Measurements from ENCODE around the gene PAH.
A peak's percentile ranks its signal among the peaks of the same experiment; 100 is the strongest.

PAH gene

DNA sequence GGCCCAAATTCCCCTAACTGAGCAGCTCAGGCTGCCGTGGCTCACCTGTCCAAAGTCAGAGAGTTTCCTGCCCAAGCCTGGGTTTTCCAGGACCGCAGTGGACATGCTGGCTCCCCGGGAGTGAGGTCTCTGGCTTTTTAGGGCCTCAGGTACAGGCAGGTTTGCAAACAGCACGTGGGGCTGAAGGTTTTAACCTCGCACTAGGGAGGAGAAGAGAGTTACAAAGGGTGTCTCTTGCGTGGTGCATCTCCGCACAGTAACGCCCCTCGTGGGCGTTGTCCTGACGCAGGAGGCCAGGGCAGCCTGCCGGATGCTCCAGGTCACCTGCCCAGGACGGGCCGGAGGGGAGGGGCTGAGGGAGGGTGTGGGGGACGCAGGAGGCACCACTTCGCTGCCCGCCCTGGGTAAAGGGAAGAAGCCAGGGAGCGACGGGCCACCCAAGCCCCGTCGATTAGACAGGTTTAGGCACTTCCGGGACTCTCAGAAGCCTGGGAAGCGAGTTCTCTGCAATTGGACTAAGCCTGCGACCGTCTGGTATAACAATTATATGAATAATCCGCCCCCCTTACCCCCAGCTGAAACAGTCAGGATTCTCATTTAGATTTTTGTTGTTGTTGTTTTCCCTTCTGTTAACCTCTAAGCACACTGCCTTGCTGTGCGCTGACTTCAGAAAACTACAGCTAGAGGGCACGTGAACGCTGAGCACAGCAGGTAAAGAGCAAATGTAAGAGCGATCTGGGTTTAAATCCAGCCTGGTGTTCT, at the start of gene PAH:
Gene PAH, minus strand, starts transcription at position 219 of the 762 bp plus-strand sequence. Its CDS starts 114 bp downstream, at position 105.
- no peak within 1 kb of the TSS for H3K27ac Mint-ChIP-seq
- no peaks in the 10 kb centered on the region for H3K9me3 Mint-ChIP-seq
- peak within 1 kb of the TSS; percentile 53 for H3K4me3 Mint-ChIP-seq
- peaks cover 29% of the 10 kb centered on the region for H3K27me3 Mint-ChIP-seq (ENCODE audit: low read depth)
- H3K36me3 Mint-ChIP-seq (ENCODE audit: low read depth): no peaks in the 10 kb centered on the region
- H3K4me1 Mint-ChIP-seq (ENCODE audit: low read depth): peaks cover 5% of the 10 kb centered on the region

GRCh38 chr12:102966200-102966863, 49.3 kb upstream of the PAH start:
- Mint-ChIP-seq H3K4me3 (no peak overlapping the region), H3K27me3 (ENCODE audit: low read depth) (peaks cover 82% of the 10 kb centered on the region), H3K9me3 (peaks cover 9% of the 10 kb centered on the region), H3K4me1 (ENCODE audit: low read depth) (peaks cover 12% of the 10 kb centered on the region), H3K36me3 (ENCODE audit: low read depth) (peaks cover 6% of the 10 kb centered on the region), H3K27ac (no peak overlapping the region)

DNA sequence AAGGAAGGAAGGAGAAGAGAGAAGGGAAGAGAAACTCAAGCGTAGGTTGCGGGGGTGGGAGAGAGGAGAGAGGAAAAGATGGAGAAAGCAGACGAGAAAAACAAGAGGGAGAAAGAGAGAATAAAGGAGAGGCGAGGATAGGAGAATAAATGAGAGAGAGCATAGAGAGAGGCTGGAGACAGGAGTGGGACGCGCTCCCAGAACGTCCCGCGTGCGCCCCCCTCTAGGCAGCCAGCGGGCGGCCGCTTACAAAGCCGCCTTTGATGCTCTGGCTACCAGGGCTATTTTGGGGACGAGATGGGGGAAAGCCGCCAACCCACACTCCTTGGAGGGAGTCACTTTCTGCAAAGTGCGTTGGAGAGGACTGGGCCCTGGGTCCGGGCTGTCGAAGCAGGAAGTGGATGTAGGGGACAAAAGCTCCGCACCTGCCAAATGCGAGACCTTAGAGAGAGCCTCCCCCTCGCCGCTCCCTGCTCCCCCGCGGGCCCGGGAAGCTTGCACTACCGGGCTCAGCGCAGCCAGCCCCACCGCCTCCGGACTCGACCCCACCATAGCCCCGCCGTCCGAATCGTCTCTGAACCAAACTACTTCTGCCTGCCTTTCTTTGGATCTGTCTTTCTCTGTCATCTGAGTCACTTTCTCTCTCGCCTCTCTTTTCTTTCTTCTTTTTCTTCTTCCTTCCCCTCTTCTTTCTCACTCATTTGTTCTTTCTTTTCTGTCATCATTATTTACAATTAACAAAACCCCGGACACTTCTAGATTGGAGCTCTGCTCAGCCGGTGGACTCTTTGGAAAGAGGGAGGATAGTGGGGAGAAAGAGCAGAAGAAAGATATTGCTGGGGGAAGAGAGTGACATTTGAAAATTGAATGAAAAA, 48.5 kb upstream of the PAH start:
- Mint-ChIP-seq H3K36me3 (ENCODE audit: low read depth) (peaks cover 6% of the 10 kb centered on the region), H3K27ac (no peak overlapping the region), H3K9me3 (peaks cover 9% of the 10 kb centered on the region), H3K27me3 (ENCODE audit: low read depth) (peaks cover 86% of the 10 kb centered on the region), H3K4me3 (peak overlapping the region; percentile 85), H3K4me1 (ENCODE audit: low read depth) (peaks cover 12% of the 10 kb centered on the region)

DNA sequence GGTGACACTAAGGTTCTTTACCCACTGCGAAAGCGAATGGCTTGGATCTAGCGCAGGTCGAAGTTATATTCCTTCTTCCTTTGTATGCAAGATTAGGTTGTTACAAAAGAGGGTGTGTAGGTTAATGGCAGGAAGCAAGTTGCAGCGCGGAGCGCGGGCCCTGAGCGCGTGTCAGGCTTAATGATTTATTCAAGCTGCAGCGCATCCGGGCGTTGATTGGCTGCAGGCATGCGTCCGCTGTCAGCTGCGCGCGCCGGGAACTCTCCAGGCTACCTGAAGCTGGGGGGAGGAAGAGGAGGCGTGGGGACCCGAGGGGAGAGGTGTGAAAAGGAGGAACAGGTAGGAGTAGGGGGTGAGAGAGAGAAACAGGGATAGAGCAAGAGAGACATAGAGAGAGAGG, 47.8 kb upstream of the PAH start:
- Mint-ChIP-seq H3K27ac (no peak overlapping the region), H3K36me3 (ENCODE audit: low read depth) (peaks cover 6% of the 10 kb centered on the region), H3K9me3 (peaks cover 9% of the 10 kb centered on the region), H3K4me3 (peak overlapping the region; percentile 85), H3K4me1 (ENCODE audit: low read depth) (peaks cover 12% of the 10 kb centered on the region), H3K27me3 (ENCODE audit: low read depth) (peaks cover 89% of the 10 kb centered on the region)

- H3K4me1 Mint-ChIP-seq (ENCODE audit: low read depth): peaks cover 15% of the 10 kb centered on the region
These were observed 46.8 kb upstream of the PAH start for GRCh38 chr12:102963796-102964195.

GRCh38 chr12:102962986-102963385, 45.9 kb upstream of the PAH start:
- peaks cover 15% of the 10 kb centered on the region for H3K4me1 Mint-ChIP-seq (ENCODE audit: low read depth)
- no peak overlapping the region for H3K4me3 Mint-ChIP-seq
- H3K27me3 Mint-ChIP-seq (ENCODE audit: low read depth): peaks cover 96% of the 10 kb centered on the region
- H3K9me3 Mint-ChIP-seq: peaks cover 9% of the 10 kb centered on the region
- H3K36me3 Mint-ChIP-seq (ENCODE audit: low read depth): peaks cover 10% of the 10 kb centered on the region
- H3K27ac Mint-ChIP-seq: no peak overlapping the region

More at GRCh38 chr12:102963796-102964195, 46.8 kb upstream of the PAH start:
- peaks cover 10% of the 10 kb centered on the region for H3K36me3 Mint-ChIP-seq (ENCODE audit: low read depth)
- no peak overlapping the region for H3K4me3 Mint-ChIP-seq
- H3K27ac Mint-ChIP-seq: no peak overlapping the region
- peaks cover 97% of the 10 kb centered on the region for H3K27me3 Mint-ChIP-seq (ENCODE audit: low read depth)
- peaks cover 9% of the 10 kb centered on the region for H3K9me3 Mint-ChIP-seq

GRCh38 chr12:102962532-102962931, 45.5 kb upstream of the PAH start:
- Mint-ChIP-seq H3K27me3 (ENCODE audit: low read depth) (peaks cover 97% of the 10 kb centered on the region), H3K9me3 (peaks cover 9% of the 10 kb centered on the region), H3K4me3 (no peak overlapping the region)

GRCh38 chr12:102961466-102961855, 44.4 kb upstream of the PAH start:
- peaks cover 9% of the 10 kb centered on the region for H3K9me3 Mint-ChIP-seq
- no peak overlapping the region for H3K4me3 Mint-ChIP-seq
- peaks cover 10% of the 10 kb centered on the region for H3K36me3 Mint-ChIP-seq (ENCODE audit: low read depth)
- peaks cover 97% of the 10 kb centered on the region for H3K27me3 Mint-ChIP-seq (ENCODE audit: low read depth)
- peak overlapping the region; percentile 32 for H3K27ac Mint-ChIP-seq
- H3K4me1 Mint-ChIP-seq (ENCODE audit: low read depth): peaks cover 22% of the 10 kb centered on the region

More at GRCh38 chr12:102962532-102962931, 45.5 kb upstream of the PAH start:
- Mint-ChIP-seq H3K4me1 (ENCODE audit: low read depth) (peaks cover 15% of the 10 kb centered on the region), H3K36me3 (ENCODE audit: low read depth) (peaks cover 10% of the 10 kb centered on the region), H3K27ac (no peak overlapping the region)

GRCh38 chr12:102960766-102961465, 43.9 kb upstream of the PAH start:
- peaks cover 10% of the 10 kb centered on the region for H3K36me3 Mint-ChIP-seq (ENCODE audit: low read depth)
- H3K27ac Mint-ChIP-seq: no peak overlapping the region
- H3K4me3 Mint-ChIP-seq: no peak overlapping the region
- H3K27me3 Mint-ChIP-seq (ENCODE audit: low read depth): peaks cover 95% of the 10 kb centered on the region
- H3K4me1 Mint-ChIP-seq (ENCODE audit: low read depth): peaks cover 24% of the 10 kb centered on the region
- peaks cover 9% of the 10 kb centered on the region for H3K9me3 Mint-ChIP-seq

DNA sequence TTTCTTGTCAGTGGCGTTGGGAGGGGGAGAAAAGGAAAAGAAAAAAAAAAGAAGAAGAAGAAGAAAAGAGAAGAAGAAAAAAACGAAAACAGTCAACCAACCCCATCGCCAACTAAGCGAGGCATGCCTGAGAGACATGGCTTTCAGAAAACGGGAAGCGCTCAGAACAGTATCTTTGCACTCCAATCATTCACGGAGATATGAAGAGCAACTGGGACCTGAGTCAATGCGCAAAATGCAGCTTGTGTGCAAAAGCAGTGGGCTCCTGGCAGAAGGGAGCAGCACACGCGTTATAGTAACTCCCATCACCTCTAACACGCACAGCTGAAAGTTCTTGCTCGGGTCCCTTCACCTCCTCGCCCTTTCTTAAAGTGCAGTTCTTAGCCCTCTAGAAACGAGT, 42.3 kb upstream of the PAH start:
- Mint-ChIP-seq H3K4me1 (ENCODE audit: low read depth) (peaks cover 22% of the 10 kb centered on the region), H3K27me3 (ENCODE audit: low read depth) (peaks cover 95% of the 10 kb centered on the region), H3K36me3 (ENCODE audit: low read depth) (peaks cover 10% of the 10 kb centered on the region), H3K27ac (peak overlapping the region; percentile 6), H3K4me3 (peak overlapping the region; percentile 68), H3K9me3 (peaks cover 17% of the 10 kb centered on the region)

DNA sequence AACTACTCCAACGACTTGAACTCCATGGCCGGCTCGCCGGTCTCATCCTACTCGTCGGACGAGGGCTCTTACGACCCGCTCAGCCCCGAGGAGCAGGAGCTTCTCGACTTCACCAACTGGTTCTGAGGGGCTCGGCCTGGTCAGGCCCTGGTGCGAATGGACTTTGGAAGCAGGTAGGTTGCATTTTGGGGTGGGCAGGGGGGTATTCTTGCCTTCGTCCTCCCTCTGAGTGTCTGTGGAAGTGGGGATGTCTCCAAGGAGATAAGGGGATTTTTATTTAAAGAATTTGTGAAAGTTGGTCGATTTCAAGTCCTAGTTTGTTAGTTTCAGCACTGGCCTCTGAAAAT, 41.8 kb upstream of the PAH start:
- Mint-ChIP-seq H3K27ac (peak overlapping the region; percentile 46), H3K9me3 (peaks cover 11% of the 10 kb centered on the region), H3K4me1 (ENCODE audit: low read depth) (peaks cover 26% of the 10 kb centered on the region), H3K27me3 (ENCODE audit: low read depth) (peaks cover 95% of the 10 kb centered on the region), H3K4me3 (peak overlapping the region; percentile 68), H3K36me3 (ENCODE audit: low read depth) (peaks cover 5% of the 10 kb centered on the region)

DNA sequence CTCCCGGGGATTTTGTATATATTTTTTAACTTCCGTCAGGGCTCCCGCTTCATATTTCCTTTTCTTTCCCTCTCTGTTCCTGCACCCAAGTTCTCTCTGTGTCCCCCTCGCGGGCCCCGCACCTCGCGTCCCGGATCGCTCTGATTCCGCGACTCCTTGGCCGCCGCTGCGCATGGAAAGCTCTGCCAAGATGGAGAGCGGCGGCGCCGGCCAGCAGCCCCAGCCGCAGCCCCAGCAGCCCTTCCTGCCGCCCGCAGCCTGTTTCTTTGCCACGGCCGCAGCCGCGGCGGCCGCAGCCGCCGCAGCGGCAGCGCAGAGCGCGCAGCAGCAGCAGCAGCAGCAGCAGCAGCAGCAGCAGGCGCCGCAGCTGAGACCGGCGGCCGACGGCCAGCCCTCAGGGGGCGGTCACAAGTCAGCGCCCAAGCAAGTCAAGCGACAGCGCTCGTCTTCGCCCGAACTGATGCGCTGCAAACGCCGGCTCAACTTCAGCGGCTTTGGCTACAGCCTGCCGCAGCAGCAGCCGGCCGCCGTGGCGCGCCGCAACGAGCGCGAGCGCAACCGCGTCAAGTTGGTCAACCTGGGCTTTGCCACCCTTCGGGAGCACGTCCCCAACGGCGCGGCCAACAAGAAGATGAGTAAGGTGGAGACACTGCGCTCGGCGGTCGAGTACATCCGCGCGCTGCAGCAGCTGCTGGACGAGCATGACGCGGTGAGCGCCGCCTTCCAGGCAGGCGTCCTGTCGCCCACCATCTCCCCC, 41.2 kb upstream of the PAH start:
- peaks cover 31% of the 10 kb centered on the region for H3K4me1 Mint-ChIP-seq (ENCODE audit: low read depth)
- peaks cover 95% of the 10 kb centered on the region for H3K27me3 Mint-ChIP-seq (ENCODE audit: low read depth)
- H3K36me3 Mint-ChIP-seq (ENCODE audit: low read depth): peaks cover 5% of the 10 kb centered on the region
- H3K27ac Mint-ChIP-seq: peak overlapping the region; percentile 16
- peaks cover 8% of the 10 kb centered on the region for H3K9me3 Mint-ChIP-seq
- H3K4me3 Mint-ChIP-seq: peak overlapping the region; percentile 68

GRCh38 chr12:102957339-102958050, 40.5 kb upstream of the PAH start, which contains the start of gene ASCL1:
TSS of gene ASCL1 (plus strand) at chr12:102957674. CDS start at chr12:102958245, 571 bp downstream.
- H3K4me1 Mint-ChIP-seq (ENCODE audit: low read depth): peaks cover 35% of the 10 kb centered on the region
- peak within 1 kb of the TSS; percentile 66 for H3K4me3 Mint-ChIP-seq
- H3K36me3 Mint-ChIP-seq (ENCODE audit: low read depth): peaks cover 5% of the 10 kb centered on the region
- H3K27me3 Mint-ChIP-seq (ENCODE audit: low read depth): peaks cover 95% of the 10 kb centered on the region
- peaks cover 8% of the 10 kb centered on the region for H3K9me3 Mint-ChIP-seq
- H3K27ac Mint-ChIP-seq: peak within 1 kb of the TSS; percentile 27

Measured in T-helper 1 cell treated with Interleukin-12 subunit alpha and Interleukin-12 subunit beta and Interleukin-4 antibody, amounts not matched to agents 30 μg/mL and 1 μg/mL, for 36 hours (primary cell).